Measurements from ENCODE around the gene KAZN.

Gene KAZN

GRCh38 chr1:14786681-14787080 is 188.2 kb downstream of the KAZN start:
- H3K4me1 ChIP-seq (ENCODE audit: insufficient read depth, low read length, severe bottlenecking): no peaks in the 10 kb centered on the region
- no peaks in the 10 kb centered on the region for H3K79me2 ChIP-seq (ENCODE audit: insufficient read depth, low read length)
- TF ChIP-seq EZH2 (IDR thresholded peaks at IDR 0.05; ENCODE audit: borderline replicate concordance, low read length): no peak
- TF ChIP-seq CTCF (IDR thresholded peaks at IDR 0.05; ENCODE audit: low read length): no peak
- H3K27me3 ChIP-seq (ENCODE audit: insufficient read depth, low read length): peaks cover 8% of the 10 kb centered on the region; the same call in 1 of the 2 replicates
- H3K9me3 ChIP-seq (ENCODE audit: low read length): no peaks in the 10 kb centered on the region
- no peaks in the 10 kb centered on the region for H3F3A ChIP-seq (ENCODE audit: insufficient read depth, low read length)
- no peak overlapping the region for H3K4me3 ChIP-seq (ENCODE audit: low read depth, low read length, poor library complexity, severe bottlenecking)
- no peaks in the 10 kb centered on the region for H4K20me1 ChIP-seq (ENCODE audit: insufficient read depth, low read length)
- no peak overlapping the region for H3K9ac ChIP-seq (ENCODE audit: low read length)
- H3K27ac ChIP-seq (ENCODE audit: low read depth, low read length, poor library complexity, severe bottlenecking): no peak overlapping the region
- no peaks in the 10 kb centered on the region for H3K36me3 ChIP-seq (ENCODE audit: insufficient read depth, low read length)
- H2AFZ ChIP-seq (ENCODE audit: low read length): no peak overlapping the region
- no peaks in the 10 kb centered on the region for H3K9me2 ChIP-seq (ENCODE audit: low read depth, low read length)
- no peak overlapping the region for H3K4me2 ChIP-seq (ENCODE audit: low read length)

GRCh38 chr1:14787604-14788003 is 189.1 kb downstream of the KAZN start:
- Histone ChIP-seq H3K27me3 (ENCODE audit: insufficient read depth, low read length) (peaks cover 8% of the 10 kb centered on the region; the same call in 1 of the 2 replicates), H3K9ac (ENCODE audit: low read length) (no peak overlapping the region), H3K4me2 (ENCODE audit: low read length) (no peak overlapping the region), H3K79me2 (ENCODE audit: insufficient read depth, low read length) (no peaks in the 10 kb centered on the region), H3K4me3 (ENCODE audit: low read depth, low read length, poor library complexity, severe bottlenecking) (no peak overlapping the region), H3F3A (ENCODE audit: insufficient read depth, low read length) (no peaks in the 10 kb centered on the region), H3K4me1 (ENCODE audit: insufficient read depth, low read length, severe bottlenecking) (no peaks in the 10 kb centered on the region), H3K36me3 (ENCODE audit: insufficient read depth, low read length) (no peaks in the 10 kb centered on the region), H3K9me3 (ENCODE audit: low read length) (no peaks in the 10 kb centered on the region), H4K20me1 (ENCODE audit: insufficient read depth, low read length) (no peaks in the 10 kb centered on the region), H3K27ac (ENCODE audit: low read depth, low read length, poor library complexity, severe bottlenecking) (no peak overlapping the region), H3K9me2 (ENCODE audit: low read depth, low read length) (no peaks in the 10 kb centered on the region), H2AFZ (ENCODE audit: low read length) (no peak overlapping the region)
- TF ChIP-seq EZH2 (IDR thresholded peaks at IDR 0.05; ENCODE audit: borderline replicate concordance, low read length): no peak
- TF ChIP-seq CTCF (IDR thresholded peaks at IDR 0.05; ENCODE audit: low read length): no peak

- no peaks in the 10 kb centered on the region for H3K79me2 ChIP-seq (ENCODE audit: insufficient read depth, low read length)
- no peaks in the 10 kb centered on the region for H3F3A ChIP-seq (ENCODE audit: insufficient read depth, low read length)
- peaks cover 8% of the 10 kb centered on the region; the same call in 1 of the 2 replicates for H3K27me3 ChIP-seq (ENCODE audit: insufficient read depth, low read length)
- H3K9me3 ChIP-seq (ENCODE audit: low read length): no peaks in the 10 kb centered on the region
- H2AFZ ChIP-seq (ENCODE audit: low read length): no peak overlapping the region
- no peaks in the 10 kb centered on the region for H3K36me3 ChIP-seq (ENCODE audit: insufficient read depth, low read length)
- no peak overlapping the region for H3K4me2 ChIP-seq (ENCODE audit: low read length)
- TF ChIP-seq CTCF (IDR thresholded peaks at IDR 0.05; ENCODE audit: low read length): no peak
- H3K9me2 ChIP-seq (ENCODE audit: low read depth, low read length): no peaks in the 10 kb centered on the region
- H3K27ac ChIP-seq (ENCODE audit: low read depth, low read length, poor library complexity, severe bottlenecking): no peak overlapping the region
- H3K4me3 ChIP-seq (ENCODE audit: low read depth, low read length, poor library complexity, severe bottlenecking): no peak overlapping the region
- no peaks in the 10 kb centered on the region for H4K20me1 ChIP-seq (ENCODE audit: insufficient read depth, low read length)
- H3K9ac ChIP-seq (ENCODE audit: low read length): no peak overlapping the region
- no peaks in the 10 kb centered on the region for H3K4me1 ChIP-seq (ENCODE audit: insufficient read depth, low read length, severe bottlenecking)
Observed at GRCh38 chr1:14788080-14788479, 189.6 kb downstream of the KAZN start.
